SK-N-SH (cell line): Measurements from ENCODE around the gene METTL13. TPM values are rescaled to one million over a fixed set of nuclear protein-coding genes. Genes with fewer than 3 reads are reported as not detected.
A peak's percentile ranks its signal among the peaks of the same experiment; 100 is the strongest.

ENCODE experiments used
- CTCF ChIA-PET: fragments of 300-600, 350-600 bp; formaldehyde crosslinking; extraction: SDS; loops from one replicate; lab custom pipeline; 2021; lab: Yijun Ruan, JAX
- POLR2A ChIA-PET: fragments of 350-600 bp; sonication (Branson Sonifier 250); formaldehyde crosslinking; extraction: SDS; loops from one replicate; lab custom pipeline; 2020; ENCODE audit warnings: antibody characterized with exemption, inconsistent platforms; lab: Yijun Ruan, JAX
- DNase-seq: peaks from one replicate; pipeline ENCODE4 v3.0.0; 2012
- H2AFZ ChIP-seq: fragments of 200-600 bp; sonication (generic); 2 replicates; pipeline ENCODE4 v1.8.1; 2016; ENCODE audit warnings: antibody characterized with exemption, mild to moderate bottlenecking, low read depth
- H3F3A ChIP-seq: fragments of 200-600 bp; sonication (generic); replicated peaks from 2 replicates; pipeline ENCODE3; 2016; ENCODE audit warnings: antibody characterized with exemption, mild to moderate bottlenecking; ENCODE audit not compliant: insufficient read depth
- H3K27ac ChIP-seq, 2 experiments: fragments of 200-500 bp in 1 of 2; fragments of 200-600 bp in 1 of 2; sonication (Bioruptor generic) in 1 of 2; sonication (generic), shearing (Covaris generic) in 1 of 2; 2 replicates each; pipeline versions ENCODE4 v1.5.1 to v1.6.1; 2014 to 2016; ENCODE audit warnings: low read depth in 2 of 2, inconsistent platforms in 1 of 2, low read length in 1 of 2, mild to moderate bottlenecking in 1 of 2, mixed read lengths in 1 of 2
- H3K27me3 ChIP-seq: fragments of 200-600 bp; sonication (generic), shearing (Covaris generic); 2 replicates; pipeline ENCODE4 v1.6.1; 2016; ENCODE audit warnings: mixed run types; ENCODE audit not compliant: insufficient read depth
- H3K36me3 ChIP-seq, 2 experiments: fragments of 200-500 bp in 1 of 2; fragments of 200-600 bp in 1 of 2; sonication (Bioruptor generic) in 1 of 2; sonication (generic) in 1 of 2; replicated peaks in 1 of 2; 2 replicates each; pipeline versions ENCODE3 to v1.5.1; 2014 to 2016; ENCODE audit warnings: low read length in 1 of 2, mild to moderate bottlenecking in 1 of 2; ENCODE audit not compliant: insufficient read depth in 2 of 2, control insufficient read depth in 1 of 2
- H3K4me1 ChIP-seq, 2 experiments: fragments of 200-500 bp in 1 of 2; fragments of 200-600 bp in 1 of 2; sonication (Bioruptor generic) in 1 of 2; sonication (generic), shearing (Covaris generic) in 1 of 2; 2 replicates each; pipeline versions ENCODE4 v1.5.1 to v1.6.1; 2014 to 2016; ENCODE audit warnings: low read depth in 1 of 2, low read length in 1 of 2, mixed run types in 1 of 2; ENCODE audit not compliant: insufficient read depth in 2 of 2, control insufficient read depth in 1 of 2
- H3K4me2 ChIP-seq: fragments of 200-600 bp; sonication (generic), shearing (Covaris generic); 2 replicates; pipeline ENCODE4 v1.6.1; 2017; ENCODE audit warnings: mixed run types
- H3K4me3 ChIP-seq, 2 experiments: fragments of 200-500 bp in 1 of 2; fragments of 200-600 bp in 1 of 2; sonication (Bioruptor generic) in 1 of 2; sonication (generic), shearing (Covaris generic) in 1 of 2; 2 replicates each; pipeline versions ENCODE4 v1.5.1 to v1.8.1; 2014 to 2016; ENCODE audit warnings: low read depth in 2 of 2, inconsistent platforms in 1 of 2, low read length in 1 of 2, mild to moderate bottlenecking in 1 of 2, mixed read lengths in 1 of 2, moderate library complexity in 1 of 2
- H3K79me2 ChIP-seq: fragments of 200-600 bp; sonication (generic); 2 replicates; pipeline ENCODE4 v1.8.1; 2017; ENCODE audit warnings: mild to moderate bottlenecking; ENCODE audit not compliant: insufficient read depth
- H3K9ac ChIP-seq: fragments of 200-600 bp; sonication (generic); 2 replicates; pipeline ENCODE4 v1.6.1; 2017; ENCODE audit warnings: mixed run types
- H3K9me2 ChIP-seq: fragments of 200-600 bp; sonication (generic); 2 replicates; pipeline ENCODE4 v1.6.1; 2017; ENCODE audit warnings: mixed run types
- H3K9me3 ChIP-seq: fragments of 200-600 bp; sonication (generic); 2 replicates; pipeline ENCODE4 v1.6.1; 2017; ENCODE audit warnings: mixed run types, mild to moderate bottlenecking, moderate library complexity
- H4K20me1 ChIP-seq: fragments of 200-600 bp; sonication (generic); 2 replicates; pipeline ENCODE4 v1.6.1; 2017; ENCODE audit warnings: mild to moderate bottlenecking, mixed run types; ENCODE audit not compliant: insufficient read depth
- CTCF ChIP-seq: fragments of 200-600 bp; sonication (generic); IDR thresholded peaks from 2 replicates; pipeline ENCODE4 v1.6.1; 2017; ENCODE audit warnings: antibody characterized with exemption, mild to moderate bottlenecking, moderate library complexity
- ELF1 ChIP-seq: IDR thresholded peaks from 2 replicates; pipeline ENCODE4 v1.4.0; 2012
- FOSL2 ChIP-seq: IDR thresholded peaks from 2 replicates; pipeline ENCODE4 v1.4.0; 2012; ENCODE audit warnings: low read depth, mild to moderate bottlenecking, moderate library complexity, borderline replicate concordance
- FOXM1 ChIP-seq: IDR thresholded peaks from 2 replicates; pipeline ENCODE4 v1.4.0; 2012; ENCODE audit warnings: low read depth, mild to moderate bottlenecking
- GABPA ChIP-seq: IDR thresholded peaks from 2 replicates; pipeline ENCODE4 v1.4.0; 2012; ENCODE audit warnings: low read depth, mild to moderate bottlenecking
- NFIC ChIP-seq: IDR thresholded peaks from 2 replicates; pipeline ENCODE4 v1.4.0; 2012; ENCODE audit warnings: borderline replicate concordance
- NRF1 ChIP-seq: IDR thresholded peaks from 2 replicates; pipeline ENCODE4 v1.6.1; 2012; ENCODE audit warnings: low read depth, mild to moderate bottlenecking, low read length
- POLR2AphosphoS5 ChIP-seq: IDR thresholded peaks from 2 replicates; pipeline ENCODE4 v1.6.1; 2012; ENCODE audit warnings: low read depth, low read length
- RCOR1 ChIP-seq: fragments of 150-350 bp; IDR thresholded peaks from 2 replicates; pipeline ENCODE4 v1.6.1; 2017; ENCODE audit warnings: antibody characterized with exemption, low read length
- REST ChIP-seq: IDR thresholded peaks from 2 replicates; pipeline ENCODE4 v1.6.1; 2012; ENCODE audit warnings: mild to moderate bottlenecking, low read depth, low read length, moderate library complexity
- SMC3 ChIP-seq: IDR thresholded peaks from 2 replicates; pipeline ENCODE4 v1.6.1; 2012; ENCODE audit warnings: low read depth, low read length, improper control_type of control experiment
- TAF1 ChIP-seq: IDR thresholded peaks from 2 replicates; pipeline ENCODE4 v1.6.1; 2012; ENCODE audit warnings: low read depth, mild to moderate bottlenecking, low read length, moderate library complexity, borderline replicate concordance
- TCF12 ChIP-seq: IDR thresholded peaks from 2 replicates; pipeline ENCODE4 v1.4.0; 2012
- TEAD4 ChIP-seq: IDR thresholded peaks from 2 replicates; pipeline ENCODE4 v1.4.0; 2012; ENCODE audit warnings: mild to moderate bottlenecking, borderline replicate concordance; ENCODE audit not compliant: insufficient read depth
- USF1 ChIP-seq: IDR thresholded peaks from 2 replicates; pipeline ENCODE4 v1.4.0; 2012; ENCODE audit warnings: low read depth, borderline replicate concordance
- WGBS: methylation state at CpG from one replicate; pipeline ENCODE4 v1.1.6; 2017; ENCODE audit warnings: low lambda C conversion rate; 5-methylcytosine and 5-hydroxymethylcytosine counted together
- polyA plus RNA-seq, 3 experiments: library from polyadenylated mRNA; depleted of rRNA; stranded (reverse); fragments of >200 nt; gene quantifications; 2 replicates each; pipeline ENCODE4 v1.2.3, GENCODE V29; 2012

The METTL13 gene
- polyA plus RNA-seq, 1 of the 3 experiments (the other 2 are of a cell fraction): 32.7 TPM

DNA sequence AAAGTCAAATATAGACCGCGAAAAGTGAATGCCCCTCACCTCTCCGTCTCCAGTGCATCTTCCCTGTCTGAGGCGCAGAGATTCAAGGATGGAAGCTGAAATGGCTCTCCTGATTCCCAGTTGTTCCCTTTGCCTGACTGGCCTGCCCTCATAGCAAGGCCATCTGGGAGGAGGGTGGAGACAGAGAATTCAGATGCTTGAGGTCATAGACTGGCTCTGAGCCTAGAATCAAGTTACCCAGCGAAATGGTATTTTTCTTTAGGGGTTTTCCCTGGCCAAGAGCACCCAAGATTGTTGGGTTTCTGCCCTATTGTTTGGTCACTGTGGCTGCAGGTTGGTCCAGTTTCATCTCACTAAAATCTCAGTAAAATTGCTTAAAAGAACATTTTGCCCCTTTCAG lies 7.2 kb downstream of the METTL13 start:
- Histone ChIP-seq H3K79me2 (peaks cover 22% of the 10 kb centered on the region), H4K20me1 (no peaks in the 10 kb centered on the region), H3K36me3 (peaks cover 36 to 97% of the 10 kb centered on the region in 2 experiments), H2AFZ (no peak overlapping the region), H3K9me3 (no peaks in the 10 kb centered on the region), H3K4me2 (no peak overlapping the region), H3K4me3 (no peak overlapping the region), H3K27me3 (no peaks in the 10 kb centered on the region), H3K9me2 (no peaks in the 10 kb centered on the region), H3K4me1 (peaks cover 2 to 19% of the 10 kb centered on the region in 2 experiments; a peak in 2 of 4 replicates), H3F3A (peaks cover 3% of the 10 kb centered on the region), H3K27ac (peak overlapping the region in 1 of 2 experiments; percentile 10; a peak in 1 of 4 replicates), H3K9ac (no peak overlapping the region; the same call in 1 of the 2 replicates)
- ChIA-PET CTCF (interaction anchor here (7.1 to 11.1 kb wide), 2 partner anchors 13 to 197 kb away, joined by 34 to 74 read pairs; no protein-coding TSS in a partner anchor), POLR2A (no interaction called here)
- TF ChIP-seq RCOR1 (no peak), TEAD4 (no peak), USF1 (no peak), NFIC (peak; percentile 25; the same call in 1 of the 2 replicates), TAF1 (no peak)
- 81% methylated on average over 5 of the region's 5 CpGs for WGBS
- DNase-seq: no peak

DNA sequence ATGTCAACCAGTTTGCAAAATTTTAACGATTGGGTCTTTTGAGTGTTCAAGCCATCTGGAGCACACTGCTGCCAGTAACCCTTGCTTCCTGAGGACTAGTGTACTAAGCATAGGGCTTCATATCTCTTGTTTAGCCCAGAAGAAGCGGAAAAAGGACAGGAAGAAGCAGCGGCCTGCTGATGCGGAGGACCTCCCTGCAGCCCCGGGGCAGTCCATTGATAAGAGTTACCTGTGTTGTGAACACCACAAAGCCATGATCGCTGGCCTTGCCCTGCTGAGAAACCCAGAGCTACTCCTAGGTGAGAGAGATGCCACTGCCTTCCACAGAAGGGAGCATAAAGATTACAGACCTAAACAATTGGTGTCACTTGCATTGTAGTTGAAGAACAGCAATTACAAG lies 8.9 kb downstream of the METTL13 start:
- no peak overlapping the region for H3K4me2 ChIP-seq
- WGBS: 87% methylated on average over 6 of the region's 6 CpGs
- H3K4me3 ChIP-seq: no peak overlapping the region
- ChIA-PET CTCF (interaction anchor here (1.0 to 11.1 kb wide), 3 partner anchors 11 to 195 kb away, joined by 3 to 74 read pairs (median 34); no protein-coding TSS in a partner anchor), POLR2A (no interaction called here)
- no peak for DNase-seq
- no peaks in the 10 kb centered on the region for H4K20me1 ChIP-seq
- H3K27me3 ChIP-seq: no peaks in the 10 kb centered on the region
- H3K79me2 ChIP-seq: peaks cover 15% of the 10 kb centered on the region
- no peak overlapping the region for H3K9ac ChIP-seq
- H3K27ac ChIP-seq: no peak overlapping the region
- H3K4me1 ChIP-seq: peaks cover 8 to 9% of the 10 kb centered on the region in 2 experiments; a peak in 2 of 4 replicates
- H2AFZ ChIP-seq: no peak overlapping the region
- peaks cover 52 to 98% of the 10 kb centered on the region in 2 experiments for H3K36me3 ChIP-seq
- peaks cover 11% of the 10 kb centered on the region for H3F3A ChIP-seq
- no peak for TF ChIP-seq TCF12
- TF ChIP-seq ELF1: no peak
- TF ChIP-seq POLR2AphosphoS5: no peak
- no peak for TF ChIP-seq TEAD4
- TF ChIP-seq GABPA: no peak
- TF ChIP-seq, all 33 proteins: peak for 0
- no peaks in the 10 kb centered on the region for H3K9me3 ChIP-seq
- no peaks in the 10 kb centered on the region for H3K9me2 ChIP-seq

- no peaks in the 10 kb centered on the region for H3K27me3 ChIP-seq
- H4K20me1 ChIP-seq: no peaks in the 10 kb centered on the region
- WGBS: 82% methylated on average over 7 of the region's 7 CpGs
- H3K36me3 ChIP-seq: peaks cover 56 to 97% of the 10 kb centered on the region in 2 experiments
- H3K9ac ChIP-seq: no peak overlapping the region
- H3K79me2 ChIP-seq: peaks cover 10% of the 10 kb centered on the region; the same call in 1 of the 2 replicates
- H3K9me2 ChIP-seq: no peaks in the 10 kb centered on the region
- H3K4me2 ChIP-seq: no peak overlapping the region
- H3K27ac ChIP-seq: 0 out of 4 replicates have a peak overlapping the region, but pooled peaks of 1 of the 2 experiments have one; percentile 73
- H3K4me3 ChIP-seq: no peak overlapping the region
- POLR2A ChIA-PET: no interaction called here
- DNase-seq: no peak
- CTCF ChIA-PET: interaction anchor here (0.8 to 7.1 kb wide), 2 partner anchors 10 to 192 kb away, joined by 3 to 34 read pairs; no protein-coding TSS in a partner anchor
- H3F3A ChIP-seq: peaks cover 11% of the 10 kb centered on the region
- H3K9me3 ChIP-seq: no peaks in the 10 kb centered on the region
- H3K4me1 ChIP-seq: peaks cover 2 to 9% of the 10 kb centered on the region in 2 experiments; a peak in 2 of 4 replicates
- H2AFZ ChIP-seq: no peak overlapping the region
- TF ChIP-seq TAF1 (no peak), FOSL2 (no peak), SMC3 (no peak), NRF1 (no peak), FOXM1 (no peak), REST (no peak), CTCF (no peak)
Measured at GRCh38 chr1:171792656-171793369, 11.4 kb downstream of the METTL13 start.
